NB4 (cell line): ENCODE results near the gene C6orf15.

ENCODE experiments used
- CTCF ChIP-seq: IDR thresholded peaks from one replicate; pipeline ENCODE4 v1.5.1; 2012; ENCODE audit warnings: low read depth, low read length
- MAX ChIP-seq: IDR thresholded peaks from 2 replicates; pipeline ENCODE4 v1.6.1; 2011; ENCODE audit warnings: low read depth, low read length

DNA sequence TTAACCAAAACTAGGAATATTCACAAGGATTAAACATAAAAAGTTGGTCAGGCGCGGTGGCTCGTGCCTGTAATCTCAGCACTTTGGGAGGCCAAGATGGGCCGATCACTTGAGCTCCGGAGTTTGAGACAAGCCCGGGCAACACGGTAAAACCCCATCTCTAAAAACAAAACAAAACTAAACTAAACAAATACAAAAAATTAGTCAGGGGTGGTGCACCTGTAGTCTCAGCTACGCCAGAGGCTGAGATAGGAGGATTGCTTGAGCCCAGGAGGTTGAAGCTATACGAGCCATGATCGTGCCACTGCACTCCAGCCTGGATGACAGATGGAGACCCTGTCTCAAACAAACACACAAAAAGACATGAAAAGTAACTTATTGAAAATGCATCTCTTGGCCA is 23.3 kb upstream of the C6orf15 start:
- no peak for TF ChIP-seq CTCF
- no peak for TF ChIP-seq MAX
